NCI-H460 (cell line): ENCODE results near the gene NETO1. TPM values are rescaled to one million over a fixed set of nuclear protein-coding genes. Genes with fewer than 3 reads are reported as not detected.

Experiments
- DNase-seq: peaks from one replicate; pipeline ENCODE4 v3.0.0-alpha.2; 2016; ENCODE audit warnings: low read depth; ENCODE audit errors: extremely low read depth
- small RNA-seq, 2 experiments: library from RNA; depleted of rRNA; stranded (forward); fragments of <200 nt; gene quantifications; one replicate each; pipeline ENCODE3, GENCODE V24; 2014
- total RNA-seq: library from RNA; depleted of rRNA; stranded (reverse); fragments of >200 nt; shearing (Covaris generic); gene quantifications from 2 replicates; pipeline ENCODE4 v1.2.3, GENCODE V29; 2014

The NETO1 gene
- total RNA-seq, 1 experiment from 2014 or later, result not detected

DNA sequence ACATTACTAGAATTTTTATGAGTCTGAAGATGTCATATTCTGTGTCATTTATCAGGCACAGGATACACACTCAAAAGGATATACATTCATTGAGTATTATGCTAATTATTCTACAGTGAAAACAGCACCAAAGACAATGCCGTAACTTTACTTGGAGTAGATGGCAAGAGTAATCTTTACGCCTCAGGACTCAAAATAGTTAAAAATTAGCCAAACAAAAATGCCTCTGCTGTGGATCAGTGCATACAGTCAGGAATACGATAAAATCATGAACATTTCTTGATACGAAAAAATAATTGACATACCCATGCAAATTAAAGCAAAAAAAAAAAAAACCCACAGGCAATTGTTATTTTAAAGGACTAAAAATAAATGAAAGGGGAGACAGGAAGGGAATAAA lies 129.7 kb downstream of the NETO1 start:
- no peak for DNase-seq

GRCh38 chr18:72727776-72728175 lies 140.0 kb downstream of the NETO1 start:
- DNase-seq, result no peak

DNA sequence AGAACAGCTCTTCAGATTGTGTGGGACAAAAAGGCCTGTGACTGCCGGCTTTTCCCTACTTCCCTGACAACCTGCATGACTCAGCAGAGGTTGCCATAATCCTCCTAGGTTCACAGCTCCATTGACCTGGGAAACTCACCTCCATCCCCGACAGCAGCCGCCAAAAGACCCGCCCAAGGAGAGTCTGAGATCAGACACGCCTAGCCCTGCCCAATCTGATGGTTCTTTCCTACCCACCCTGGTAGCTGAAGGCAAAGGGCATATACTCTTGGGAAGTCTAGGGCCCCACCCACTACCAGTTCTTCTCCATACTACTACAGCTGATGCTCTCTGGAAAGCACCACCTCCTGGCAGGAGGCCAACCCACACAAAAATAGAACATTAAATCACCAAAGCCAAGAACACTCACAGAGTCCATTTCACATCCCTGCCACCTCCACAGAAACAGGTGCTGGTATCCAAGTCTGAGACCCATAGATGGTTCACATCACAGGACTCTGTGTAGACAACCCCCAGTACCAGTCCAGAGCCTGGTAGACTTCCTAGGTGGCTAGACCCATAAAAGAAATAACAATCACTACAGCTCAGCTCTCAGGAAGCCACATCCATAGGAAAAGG lies 140.6 kb downstream of the NETO1 start:
- no peak for DNase-seq

DNA sequence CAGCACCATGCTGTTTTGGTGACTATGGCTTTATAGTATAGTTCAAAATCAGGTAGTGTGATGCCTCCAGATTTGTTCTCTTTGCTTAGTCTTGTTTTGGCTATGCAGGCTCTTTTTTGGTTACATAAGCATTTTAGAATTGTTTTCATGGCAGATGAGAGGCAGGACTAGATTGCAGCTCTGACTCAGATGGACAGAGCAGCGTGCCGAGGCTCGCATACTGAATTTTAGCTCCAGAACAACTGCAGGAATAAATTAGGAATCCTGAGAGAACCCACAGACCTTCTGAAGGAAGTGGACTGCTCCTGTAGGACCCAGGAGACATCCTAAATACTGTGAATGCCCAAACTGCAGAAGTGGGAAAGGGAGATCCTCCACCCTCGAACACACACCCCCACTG lies 141.6 kb downstream of the NETO1 start:
- no peak for DNase-seq

- no peak for DNase-seq
These were observed 146.5 kb downstream of the NETO1 start for GRCh38 chr18:72721330-72721729.

GRCh38 chr18:72720116-72720515 lies 147.7 kb downstream of the NETO1 start:
- DNase-seq, result no peak

DNA sequence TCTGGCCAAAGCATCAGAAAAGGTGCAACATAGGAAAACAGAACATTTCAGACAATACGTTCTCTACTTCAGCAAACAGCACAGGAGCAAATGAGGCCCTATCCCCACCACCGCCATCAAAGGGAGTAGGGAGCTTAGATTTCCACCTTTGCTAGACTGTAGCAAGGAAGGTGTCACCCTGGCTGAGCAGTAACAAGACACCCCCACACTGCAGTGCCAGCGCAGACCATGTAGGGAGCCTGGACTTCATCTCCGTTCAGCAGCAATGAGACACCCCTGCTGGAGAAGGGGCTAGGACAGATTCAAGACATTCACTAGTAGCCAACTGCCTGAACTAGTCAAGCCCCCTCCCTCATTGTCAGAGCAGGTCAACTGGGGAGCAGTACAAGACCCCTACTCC lies 163.6 kb downstream of the NETO1 start:
- DNase-seq, result no peak

GRCh38 chr18:72700961-72701710 lies 166.7 kb downstream of the NETO1 start:
- peak; percentile 18 for DNase-seq

- no peak for DNase-seq
These were observed 170.1 kb downstream of the NETO1 start for GRCh38 chr18:72697706-72698105.

GRCh38 chr18:72692595-72692994 lies 175.2 kb downstream of the NETO1 start:
- no peak for DNase-seq

Small RNA genes within 50 kb of the gene (small RNA-seq; reads per million reads assigned to genes)
- 0 reads per million in 2 experiments for gene MIR548AV
- 0.19 to 0.70 reads per million in 2 experiments for gene RNA5SP460
